Stimulated activated naive CD8-positive, alpha-beta T cell treated with anti-CD3 and anti-CD28 coated beads, Interleukin-15, Interleukin-2, amounts not matched to agents 100 ng/mL and 50 ng/mL, for 24 hours (primary cell): ENCODE measurements around the gene GNG7.
"Not testable (repeated sequence)": the region's sequence is repeated elsewhere in the genome, so short reads cannot be mapped to it uniquely, and the experiment has no call there.

Source experiments
- H3K27ac Mint-ChIP-seq: one replicate; pipeline ENCODE4 v1.8.0; 2021; ENCODE audit warnings: mild to moderate bottlenecking, mixed read lengths
- H3K27me3 Mint-ChIP-seq: one replicate; pipeline ENCODE4 v1.8.0; 2021; ENCODE audit warnings: mixed read lengths
- H3K36me3 Mint-ChIP-seq: one replicate; pipeline ENCODE4 v1.8.0; 2021; ENCODE audit warnings: low read depth, mixed read lengths
- H3K4me1 Mint-ChIP-seq: one replicate; pipeline ENCODE4 v1.8.0; 2021; ENCODE audit warnings: low read depth, mixed read lengths
- H3K4me3 Mint-ChIP-seq: one replicate; pipeline ENCODE4 v1.8.0; 2021; ENCODE audit warnings: mild to moderate bottlenecking, mixed read lengths
- H3K9me3 Mint-ChIP-seq: one replicate; pipeline ENCODE4 v1.8.0; 2021; ENCODE audit warnings: mixed read lengths

The GNG7 gene

DNA sequence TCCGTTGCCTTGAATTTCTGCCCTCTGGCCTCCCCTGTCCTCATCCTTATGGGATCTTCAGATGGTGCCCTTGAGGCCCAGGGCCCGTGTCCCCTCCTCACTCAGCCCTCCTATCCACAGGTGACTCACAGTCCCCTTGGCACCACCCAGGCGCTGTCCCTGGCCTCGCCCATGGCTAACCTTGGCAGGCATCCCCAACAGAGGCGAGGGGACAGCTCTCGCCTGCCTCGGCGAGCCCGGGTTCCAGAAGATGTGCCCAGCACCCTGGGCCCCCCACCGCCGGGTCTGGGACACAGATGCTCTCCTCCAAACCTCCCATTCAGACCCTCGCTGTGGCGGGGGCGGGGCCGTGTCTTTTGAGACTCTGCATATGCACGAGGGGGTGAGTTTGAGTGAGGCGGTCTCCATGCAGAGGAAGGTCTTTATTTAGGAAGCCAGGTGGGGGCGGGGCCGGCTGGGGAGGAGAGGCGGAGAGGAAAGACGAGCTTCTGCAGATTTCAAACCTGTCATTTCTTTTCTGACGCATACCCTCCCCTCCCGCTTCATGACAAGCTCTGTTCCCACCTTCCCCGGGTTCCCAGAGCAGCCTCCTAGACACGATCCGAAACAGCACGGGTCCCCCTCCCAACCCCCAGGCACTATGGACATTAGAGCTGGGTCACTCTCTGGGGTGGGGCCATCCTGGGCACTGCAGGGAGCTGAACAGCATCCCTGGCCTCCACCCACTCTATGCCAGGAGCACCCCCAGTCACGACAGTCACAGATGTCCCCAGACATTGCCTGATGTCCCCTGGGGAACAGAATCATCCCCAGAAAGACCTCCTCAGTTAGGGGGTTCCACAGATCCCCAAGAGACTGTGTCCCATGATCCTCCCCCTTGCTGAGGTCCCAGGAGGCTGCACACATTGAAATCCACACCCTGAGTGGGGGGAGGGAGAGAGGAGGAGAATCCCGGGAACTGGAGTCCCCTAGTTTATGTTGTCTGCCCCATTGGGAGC lies 48.5 kb downstream of the GNG7 start:
- Mint-ChIP-seq H3K4me3 (no peak overlapping the region), H3K9me3 (no peaks in the 10 kb centered on the region), H3K27ac (no peak overlapping the region), H3K27me3 (no peaks in the 10 kb centered on the region), H3K36me3 (no peaks in the 10 kb centered on the region), H3K4me1 (no peaks in the 10 kb centered on the region)

DNA sequence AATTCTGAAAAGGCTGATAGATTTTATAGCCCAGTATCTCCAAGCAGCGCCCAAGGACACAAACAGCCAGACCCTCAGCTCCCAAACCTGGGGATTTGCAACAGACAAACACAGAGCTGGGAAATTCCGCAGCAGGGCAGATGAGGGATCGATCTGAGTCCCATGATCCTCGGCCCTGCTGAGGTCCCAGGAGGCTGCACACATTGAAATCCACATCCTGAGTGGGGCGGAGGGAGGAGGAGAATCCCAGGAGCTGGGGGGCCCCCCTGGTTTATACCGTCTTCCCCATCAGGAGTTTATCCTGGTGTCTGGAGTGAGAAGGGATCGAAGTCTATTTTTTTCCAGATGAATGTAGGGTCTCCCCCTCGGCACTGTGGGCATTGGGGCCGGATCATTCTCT lies 49.3 kb downstream of the GNG7 start:
- Mint-ChIP-seq H3K36me3 (no peaks in the 10 kb centered on the region), H3K4me3 (no peak overlapping the region), H3K4me1 (no peaks in the 10 kb centered on the region), H3K9me3 (no peaks in the 10 kb centered on the region), H3K27me3 (no peaks in the 10 kb centered on the region), H3K27ac (no peak overlapping the region)

DNA sequence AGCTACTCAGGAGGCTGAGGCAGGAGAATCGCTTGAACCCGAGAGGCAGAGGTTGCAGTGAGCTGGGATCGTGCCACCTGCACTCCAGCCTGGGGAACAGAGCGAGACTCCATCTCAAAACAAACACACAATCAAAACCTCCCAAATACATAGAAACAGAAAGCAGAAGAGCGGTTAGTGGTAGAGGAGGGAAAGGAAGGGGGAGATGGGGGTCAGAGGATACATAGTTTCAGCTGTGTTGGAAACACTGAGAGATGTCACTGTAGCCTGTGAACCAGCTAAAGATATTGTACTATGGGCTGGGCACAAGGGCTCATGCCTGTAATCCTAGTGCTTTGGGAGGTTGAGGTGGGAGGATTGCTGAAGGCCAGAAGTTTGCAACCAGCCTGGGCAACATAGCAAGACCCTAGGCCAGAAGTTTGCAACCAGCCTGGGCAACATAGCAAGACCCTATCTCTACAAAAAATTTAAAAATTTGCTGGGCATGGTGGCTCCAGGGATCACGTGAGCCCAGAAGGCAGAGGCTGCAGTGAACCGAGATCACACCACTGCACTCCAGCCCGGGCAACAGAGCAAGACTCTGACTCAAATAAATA lies 49.9 kb downstream of the GNG7 start:
- no peaks in the 10 kb centered on the region for H3K9me3 Mint-ChIP-seq
- no peaks in the 10 kb centered on the region for H3K27me3 Mint-ChIP-seq
- H3K36me3 Mint-ChIP-seq: no peaks in the 10 kb centered on the region
- no peaks in the 10 kb centered on the region for H3K4me1 Mint-ChIP-seq
- no peak overlapping the region for H3K4me3 Mint-ChIP-seq
- no peak overlapping the region for H3K27ac Mint-ChIP-seq

DNA sequence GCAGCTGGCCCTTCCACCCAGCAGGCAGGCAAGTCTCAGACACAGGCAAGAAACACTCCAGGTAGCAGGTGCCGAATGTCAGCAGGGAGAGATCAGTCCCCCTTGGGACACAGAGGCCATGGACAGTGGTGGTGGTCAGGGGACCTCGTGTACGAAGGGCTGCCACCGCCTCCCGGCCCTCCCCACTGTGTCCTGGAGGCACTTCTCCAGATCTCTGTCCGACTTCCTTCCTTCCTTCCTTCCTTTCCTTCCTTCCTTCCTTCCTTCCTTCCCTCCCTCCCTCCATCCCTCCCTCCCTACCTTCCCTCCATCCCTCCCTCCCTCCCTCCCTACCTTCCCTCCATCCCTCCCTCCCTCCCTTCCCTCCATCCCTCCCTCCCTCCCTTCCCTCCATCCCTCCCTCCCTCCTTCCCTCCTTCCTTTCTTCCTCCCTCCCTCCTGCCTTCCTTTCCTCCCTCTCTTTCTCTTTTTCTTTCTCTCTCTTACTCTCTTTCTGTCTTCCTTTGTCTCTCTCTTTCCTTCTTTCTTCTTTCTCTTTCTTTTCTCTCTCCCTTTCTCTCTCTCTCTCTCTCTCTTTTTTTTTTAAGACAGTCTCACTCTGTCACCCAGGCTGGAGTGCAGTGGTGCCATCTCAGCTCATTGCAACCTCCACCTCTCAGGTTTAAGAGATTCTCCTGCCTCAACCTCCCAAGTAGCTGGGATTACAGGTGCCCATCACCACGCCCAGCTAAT lies 51.3 kb downstream of the GNG7 start:
- not testable (repeated sequence) for H3K27ac Mint-ChIP-seq, H3K36me3 Mint-ChIP-seq, H3K9me3 Mint-ChIP-seq, H3K4me3 Mint-ChIP-seq, H3K4me1 Mint-ChIP-seq, H3K27me3 Mint-ChIP-seq

DNA sequence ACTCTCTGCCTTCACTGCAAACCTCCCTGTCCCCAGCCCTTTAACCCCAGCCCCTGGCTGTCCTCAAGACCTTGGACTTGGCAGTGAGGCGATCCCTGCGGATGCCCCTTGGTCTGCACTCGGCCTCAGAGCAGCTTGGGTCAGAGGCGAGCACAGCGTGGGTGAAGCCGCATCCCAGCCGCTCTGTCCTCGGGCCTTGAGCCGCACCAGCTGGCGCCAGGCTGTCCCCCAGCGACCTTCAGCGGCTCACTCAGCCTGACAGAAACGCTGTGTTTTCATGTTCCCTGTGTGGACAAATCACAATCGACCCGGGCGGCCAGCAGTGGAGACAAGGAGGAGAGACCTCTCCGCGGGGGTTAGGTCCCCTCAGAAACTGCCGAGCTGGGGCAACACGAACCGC lies 52.0 kb downstream of the GNG7 start:
- no peaks in the 10 kb centered on the region for H3K27me3 Mint-ChIP-seq

DNA sequence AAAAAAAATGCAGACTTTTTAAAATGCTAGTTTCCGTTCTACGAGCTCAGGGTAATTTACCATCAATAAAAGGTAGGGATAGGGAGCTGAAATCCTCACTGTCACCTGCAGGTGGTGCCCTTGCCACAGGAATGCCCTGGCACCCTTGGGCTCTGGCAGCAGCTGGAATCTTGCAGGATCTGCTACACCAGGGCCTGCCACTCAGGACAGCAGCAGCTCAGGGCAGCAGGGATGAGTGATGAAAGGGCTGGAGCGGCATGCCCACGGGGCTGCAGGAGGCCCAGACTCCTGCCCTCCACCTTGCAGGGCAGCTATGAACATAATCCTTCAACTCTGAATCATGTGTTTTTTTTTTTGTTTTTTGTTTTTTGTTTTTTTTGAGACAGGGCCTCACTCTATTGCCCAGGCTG lies 54.0 kb downstream of the GNG7 start:
- H3K36me3 Mint-ChIP-seq: no peaks in the 10 kb centered on the region
- H3K27me3 Mint-ChIP-seq: no peaks in the 10 kb centered on the region
- no peaks in the 10 kb centered on the region for H3K9me3 Mint-ChIP-seq
- no peak overlapping the region for H3K27ac Mint-ChIP-seq
- H3K4me1 Mint-ChIP-seq: no peaks in the 10 kb centered on the region
- no peak overlapping the region for H3K4me3 Mint-ChIP-seq

More for the DNA sequence above, 52.0 kb downstream of the GNG7 start:
- no peaks in the 10 kb centered on the region for H3K4me1 Mint-ChIP-seq
- no peak overlapping the region for H3K4me3 Mint-ChIP-seq
- no peaks in the 10 kb centered on the region for H3K9me3 Mint-ChIP-seq
- no peak overlapping the region for H3K27ac Mint-ChIP-seq
- H3K36me3 Mint-ChIP-seq: no peaks in the 10 kb centered on the region

DNA sequence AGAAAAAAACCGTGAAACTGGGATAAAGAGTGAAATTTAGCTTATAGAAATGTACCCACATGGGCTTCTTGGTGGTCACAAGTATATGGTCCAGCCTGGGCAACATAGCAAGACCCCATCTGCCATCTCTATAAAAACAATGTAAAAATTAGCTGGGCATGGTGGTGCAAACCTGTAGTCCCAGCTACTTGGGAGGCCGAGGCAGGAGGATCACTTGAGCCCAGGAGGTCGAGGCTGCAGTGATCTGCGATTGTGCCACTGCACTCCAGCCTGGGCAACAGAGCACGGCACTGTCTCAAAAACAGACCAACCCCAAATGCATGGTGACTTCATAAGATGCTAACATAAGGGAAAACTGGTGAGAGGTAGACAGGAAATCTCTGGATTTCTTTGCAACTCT lies 54.4 kb downstream of the GNG7 start:
- no peaks in the 10 kb centered on the region for H3K36me3 Mint-ChIP-seq
- no peaks in the 10 kb centered on the region for H3K4me1 Mint-ChIP-seq
- H3K27me3 Mint-ChIP-seq: no peaks in the 10 kb centered on the region
- H3K27ac Mint-ChIP-seq: no peak overlapping the region
- H3K9me3 Mint-ChIP-seq: no peaks in the 10 kb centered on the region
- no peak overlapping the region for H3K4me3 Mint-ChIP-seq

DNA sequence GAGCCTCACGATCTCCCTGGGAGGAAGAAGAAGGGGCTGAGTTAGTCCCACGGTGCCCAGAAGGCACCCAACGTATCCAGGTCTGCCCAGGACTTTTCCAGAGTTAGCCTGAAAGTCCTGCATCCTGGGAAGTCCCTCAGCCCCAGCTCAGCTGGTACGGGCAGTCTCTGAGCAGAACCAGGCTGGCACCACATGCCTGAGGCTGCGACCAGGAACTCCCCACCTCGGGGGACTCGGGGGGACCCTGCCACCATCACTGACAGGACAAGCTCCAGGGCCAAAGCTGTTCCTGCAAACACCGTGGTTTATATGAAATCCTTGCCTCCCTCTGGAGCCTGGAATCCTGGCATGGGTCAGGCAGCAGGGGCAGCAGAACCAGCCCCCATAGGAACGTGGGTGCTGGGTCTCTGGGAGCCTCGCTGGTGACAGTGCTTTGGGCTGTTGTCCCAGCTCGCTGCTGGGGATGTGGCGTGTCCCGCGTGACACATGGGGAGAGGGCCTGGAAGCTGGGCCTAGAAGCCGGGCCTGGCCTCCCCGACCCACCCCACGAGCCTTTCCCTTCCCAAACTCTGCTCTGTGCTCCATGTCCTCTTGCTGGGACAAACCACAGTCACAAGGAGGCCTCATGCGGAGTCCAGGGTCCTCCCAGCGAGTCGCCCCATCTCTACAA lies 55.5 kb downstream of the GNG7 start:
- no peak overlapping the region for H3K27ac Mint-ChIP-seq
- no peaks in the 10 kb centered on the region for H3K27me3 Mint-ChIP-seq
- H3K36me3 Mint-ChIP-seq: no peaks in the 10 kb centered on the region
- no peak overlapping the region for H3K4me3 Mint-ChIP-seq
- no peaks in the 10 kb centered on the region for H3K9me3 Mint-ChIP-seq
- H3K4me1 Mint-ChIP-seq: no peaks in the 10 kb centered on the region

DNA sequence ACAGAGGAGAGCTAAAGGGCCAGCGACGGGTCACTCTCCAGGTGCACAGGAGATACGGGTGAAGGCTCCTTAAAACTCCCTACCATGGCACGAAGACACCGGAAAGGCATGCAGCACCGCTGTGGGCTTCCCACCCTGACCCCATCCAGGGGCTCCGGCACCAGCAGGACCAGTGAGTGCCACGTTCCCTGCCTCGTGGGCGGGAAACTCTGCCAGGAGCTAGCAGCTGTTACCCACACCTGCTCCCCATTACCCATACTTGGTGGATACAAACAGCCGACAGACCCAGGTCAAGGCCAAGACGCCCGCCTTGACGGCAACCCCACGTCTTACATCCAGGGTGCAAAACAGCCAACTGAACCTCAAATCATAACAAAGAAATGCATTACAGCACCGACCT lies 56.7 kb downstream of the GNG7 start:
- Mint-ChIP-seq H3K9me3 (no peaks in the 10 kb centered on the region), H3K36me3 (no peaks in the 10 kb centered on the region), H3K27ac (no peak overlapping the region), H3K4me3 (no peak overlapping the region), H3K27me3 (no peaks in the 10 kb centered on the region), H3K4me1 (no peaks in the 10 kb centered on the region)

DNA sequence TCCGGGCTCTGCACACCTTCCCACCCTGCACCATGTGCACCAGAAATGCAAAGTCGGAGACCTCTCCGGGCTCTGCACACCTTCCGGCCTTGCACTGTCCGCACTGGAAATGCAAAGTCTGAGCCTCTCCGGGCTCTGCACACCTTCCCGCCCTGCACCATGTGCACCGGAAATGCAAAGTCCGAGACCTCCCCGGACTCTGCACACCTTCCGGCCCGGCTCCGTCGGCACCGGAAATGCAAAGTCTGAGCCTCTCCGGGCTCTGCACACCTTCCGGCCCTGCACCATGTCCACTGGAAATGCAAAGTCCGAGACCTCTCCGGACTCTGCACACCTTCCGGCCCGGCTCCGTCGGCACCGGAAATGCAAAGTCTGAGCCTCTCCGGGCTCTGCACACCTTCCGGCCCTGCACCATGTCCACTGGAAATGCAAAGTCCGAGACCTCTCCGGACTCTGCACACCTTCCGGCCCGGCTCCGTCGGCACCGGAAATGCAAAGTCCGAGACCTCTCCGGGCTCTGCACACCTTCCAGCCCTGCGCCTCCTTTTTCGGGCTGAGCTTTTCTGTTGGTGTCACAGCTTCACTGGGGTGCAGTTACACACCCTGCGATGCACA lies 59.3 kb downstream of the GNG7 start:
- H3K4me3 Mint-ChIP-seq, H3K9me3 Mint-ChIP-seq, H3K27me3 Mint-ChIP-seq, H3K36me3 Mint-ChIP-seq, H3K27ac Mint-ChIP-seq, H3K4me1 Mint-ChIP-seq: not testable (repeated sequence)

DNA sequence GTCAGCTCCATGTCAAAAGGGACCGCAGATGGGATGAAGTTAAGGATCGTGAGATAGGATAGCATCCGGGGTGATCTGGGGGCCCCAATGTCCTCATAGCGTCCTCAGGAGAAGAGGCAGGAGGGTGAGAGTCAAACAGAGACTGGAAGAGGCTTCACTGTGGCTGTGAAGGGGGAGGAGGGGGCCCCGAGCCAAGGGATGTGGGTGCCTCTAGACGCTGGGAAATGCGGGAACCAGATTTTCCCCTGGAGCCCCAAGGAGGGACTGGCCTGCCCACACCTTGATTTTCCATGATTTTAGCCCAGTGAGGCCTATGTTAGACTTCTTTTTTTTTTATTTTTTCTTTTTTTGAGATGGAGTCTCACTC lies 61.2 kb downstream of the GNG7 start:
- Mint-ChIP-seq H3K27ac (no peak overlapping the region), H3K4me1 (peaks cover 14% of the 10 kb centered on the region), H3K36me3 (no peaks in the 10 kb centered on the region), H3K27me3 (peaks cover 5% of the 10 kb centered on the region), H3K4me3 (no peak overlapping the region), H3K9me3 (no peaks in the 10 kb centered on the region)

DNA sequence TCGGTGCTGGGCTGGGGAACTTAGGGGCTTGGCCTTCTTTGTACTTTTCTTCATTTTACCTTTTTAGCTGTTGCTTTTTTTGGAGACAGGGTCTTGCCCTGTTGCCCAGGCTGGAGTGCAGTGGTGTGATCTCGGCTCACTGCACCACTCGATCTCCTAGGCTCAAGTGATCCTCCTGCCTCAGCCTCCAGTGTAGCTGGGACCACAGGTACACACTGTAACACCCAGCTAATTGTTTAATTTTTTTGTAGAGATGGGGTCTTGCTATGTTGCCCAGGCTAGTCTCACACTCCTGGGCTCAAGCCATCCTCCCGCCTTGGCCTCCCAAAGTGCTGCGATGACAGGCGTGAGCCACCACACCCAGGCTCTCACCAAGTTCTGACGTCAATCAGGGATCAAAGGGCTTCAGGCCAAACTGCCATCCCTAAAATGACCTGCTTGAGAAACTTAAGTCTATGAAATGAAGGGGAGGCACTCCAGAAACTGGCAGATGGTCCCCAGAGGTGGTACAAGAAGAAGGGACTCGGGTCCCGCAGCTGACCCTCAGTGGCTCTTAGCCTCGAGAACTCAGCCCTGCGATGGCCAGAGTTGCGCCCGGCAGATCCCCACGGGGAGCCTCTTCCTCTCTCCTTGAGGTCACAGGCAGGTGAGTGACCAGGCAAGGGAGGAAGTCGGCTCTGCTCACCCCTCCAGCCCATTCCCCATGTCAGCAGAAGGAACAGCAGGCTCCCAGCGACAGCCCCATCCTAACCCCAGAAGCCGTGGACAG lies 61.7 kb downstream of the GNG7 start:
- H3K27ac Mint-ChIP-seq: no peak overlapping the region
- peaks cover 5% of the 10 kb centered on the region for H3K27me3 Mint-ChIP-seq
- no peaks in the 10 kb centered on the region for H3K36me3 Mint-ChIP-seq
- peaks cover 14% of the 10 kb centered on the region for H3K4me1 Mint-ChIP-seq
- no peak overlapping the region for H3K4me3 Mint-ChIP-seq
- H3K9me3 Mint-ChIP-seq: no peaks in the 10 kb centered on the region

DNA sequence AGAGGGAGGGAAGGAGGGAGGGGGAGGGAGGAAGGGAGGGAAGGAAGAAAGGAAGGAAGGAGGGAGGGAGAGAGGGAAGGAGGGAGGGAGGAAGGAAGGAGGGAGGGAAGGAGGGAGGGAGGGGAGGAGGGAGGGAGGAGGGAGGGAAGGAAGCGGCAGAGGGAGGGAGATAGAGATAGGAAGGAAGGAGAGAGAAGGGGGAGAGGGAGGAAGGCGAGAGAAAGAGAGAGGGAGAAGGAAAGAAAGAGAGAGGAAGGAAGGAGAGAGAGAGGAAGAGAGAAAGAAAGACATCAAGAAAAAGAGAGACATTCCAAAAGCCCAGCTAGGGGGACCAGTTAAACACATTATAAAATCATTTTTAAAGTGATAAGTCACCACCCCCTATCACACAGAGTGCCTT lies 62.5 kb downstream of the GNG7 start:
- Mint-ChIP-seq H3K27me3 (peaks cover 5% of the 10 kb centered on the region), H3K4me1 (peaks cover 18% of the 10 kb centered on the region), H3K27ac (no peak overlapping the region), H3K36me3 (no peaks in the 10 kb centered on the region), H3K4me3 (no peak overlapping the region), H3K9me3 (no peaks in the 10 kb centered on the region)

DNA sequence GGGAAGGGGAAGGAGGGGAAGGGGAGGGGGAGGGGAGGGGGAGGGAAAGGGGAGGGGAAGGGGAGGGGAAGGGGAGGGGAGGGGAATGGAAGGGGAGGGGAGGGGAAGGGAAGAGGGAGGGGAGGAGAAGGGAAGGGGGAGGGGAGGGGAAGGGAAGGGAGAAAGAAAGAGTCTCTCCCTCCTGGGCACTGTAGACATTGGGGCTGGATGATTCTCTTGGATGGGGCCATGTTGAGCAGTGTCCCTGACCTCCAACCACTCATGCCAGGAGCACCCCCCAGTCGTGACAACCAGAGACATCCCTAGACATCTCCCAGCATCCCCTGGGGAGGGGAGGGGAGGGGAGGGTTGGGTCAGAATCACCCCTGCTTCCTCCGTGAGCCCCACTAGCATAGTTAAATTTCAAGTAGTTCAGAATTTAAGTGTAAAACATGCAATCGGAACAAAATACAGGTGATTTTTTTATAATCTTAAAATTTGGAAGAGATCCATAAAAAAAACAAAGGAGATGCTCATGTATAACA lies 64.0 kb downstream of the GNG7 start:
- Mint-ChIP-seq H3K27ac (no peak overlapping the region), H3K27me3 (peaks cover 5% of the 10 kb centered on the region), H3K4me3 (no peak overlapping the region), H3K9me3 (no peaks in the 10 kb centered on the region), H3K4me1 (peaks cover 22% of the 10 kb centered on the region), H3K36me3 (no peaks in the 10 kb centered on the region)
